GM19193 (cell line): ENCODE measurements around the gene AADAT.

Experiments used
- POLR2A ChIP-seq: IDR thresholded peaks from 4 replicates; pipeline ENCODE4 v1.6.1; 2011; ENCODE audit not compliant: insufficient read depth, insufficient read length; ENCODE audit errors: extremely low read depth

Gene AADAT

DNA sequence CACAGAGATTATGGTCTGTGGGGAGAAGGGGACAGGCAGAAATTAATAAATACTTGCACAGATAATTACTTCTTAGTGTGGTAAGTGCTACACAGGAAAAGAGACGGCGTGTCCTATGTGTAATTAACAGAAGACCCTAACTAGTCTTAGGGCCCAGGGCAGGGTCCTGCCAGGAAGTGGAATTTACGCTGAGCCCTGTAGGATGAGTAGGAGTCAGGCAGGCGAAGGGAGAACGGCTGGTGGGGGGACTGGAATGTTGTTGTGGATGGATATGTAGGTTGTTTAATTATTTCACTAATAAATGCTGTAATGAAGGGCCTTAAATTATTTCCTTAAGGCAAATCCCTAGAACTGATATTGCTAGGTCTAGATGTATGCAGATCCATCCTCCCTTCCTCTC is 36.8 kb downstream of the AADAT start:
- TF ChIP-seq POLR2A = no peak

GRCh38 chr4:170051402-170051801 is 38.4 kb downstream of the AADAT start:
- TF ChIP-seq POLR2A = no peak

GRCh38 chr4:170049766-170050165 is 40.0 kb downstream of the AADAT start:
- no peak for TF ChIP-seq POLR2A

DNA sequence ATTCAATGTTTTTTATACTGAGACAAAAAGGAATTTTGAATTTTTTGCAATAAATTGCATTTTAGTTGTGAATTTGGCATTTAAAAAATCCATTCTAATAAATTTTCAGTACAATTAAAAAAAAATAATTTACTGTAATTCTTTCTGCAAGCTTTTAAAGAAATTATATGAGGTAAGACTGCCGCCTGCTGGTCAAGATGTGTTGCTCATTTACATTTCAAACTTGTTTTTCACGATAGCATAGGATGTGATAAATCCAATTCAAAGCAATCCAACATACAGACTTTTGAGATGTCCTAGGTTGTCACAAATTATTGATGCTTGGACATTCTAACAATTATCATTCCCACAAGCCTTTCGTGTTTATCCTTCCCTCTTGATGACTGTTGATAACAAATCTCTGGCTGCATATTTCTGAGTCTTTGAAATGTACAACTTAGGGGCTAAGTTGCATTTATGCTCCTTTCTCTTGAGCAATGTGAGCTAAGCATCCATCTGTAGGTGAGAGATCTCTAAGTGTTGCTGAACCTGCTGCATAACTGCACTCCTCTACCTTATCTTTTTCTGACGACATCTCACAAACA is 41.9 kb downstream of the AADAT start:
- no peak for TF ChIP-seq POLR2A

GRCh38 chr4:170040031-170040680 is 49.6 kb downstream of the AADAT start:
- TF ChIP-seq POLR2A = no peak

DNA sequence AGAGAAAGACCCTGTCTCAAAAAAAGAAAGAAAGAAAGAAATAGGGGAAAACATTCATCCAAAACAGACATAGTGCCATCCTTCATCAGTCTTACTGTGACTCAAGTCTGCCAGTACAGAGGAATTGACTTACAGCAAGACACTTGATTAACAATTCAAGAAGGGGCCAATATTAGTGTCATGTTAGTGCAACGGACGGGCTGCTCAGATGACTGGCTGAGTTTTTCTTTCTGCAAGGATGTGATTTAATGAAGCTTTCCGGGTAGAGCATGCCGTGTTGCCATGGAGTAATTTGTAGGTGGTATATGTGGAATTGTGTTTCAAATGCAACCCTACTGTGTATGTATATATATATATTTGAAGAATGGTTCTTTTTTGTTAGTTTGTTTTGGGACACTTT is 51.0 kb downstream of the AADAT start:
- TF ChIP-seq POLR2A = no peak

GRCh38 chr4:170038232-170038631 is 51.5 kb downstream of the AADAT start:
- TF ChIP-seq POLR2A = no peak

DNA sequence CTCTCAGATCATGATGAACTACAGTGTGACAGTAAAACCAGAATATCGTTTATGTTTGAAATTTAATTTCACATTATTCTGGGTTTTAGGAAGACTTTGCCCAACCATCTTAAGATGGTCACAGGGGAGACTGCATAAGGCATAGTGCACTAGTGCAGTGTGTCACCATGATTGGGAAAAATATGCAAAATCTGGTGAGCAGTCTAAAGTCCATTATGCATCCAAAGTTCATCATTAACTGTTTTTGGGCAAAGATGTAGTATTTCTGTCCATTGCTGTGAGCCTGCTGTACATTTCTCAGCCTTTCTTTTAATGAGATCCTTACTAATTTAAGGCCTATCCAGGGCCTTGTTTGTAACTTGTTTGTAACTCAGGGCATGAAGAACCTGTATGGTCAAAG is 52.3 kb downstream of the AADAT start:
- TF ChIP-seq POLR2A = no peak

GRCh38 chr4:170035845-170036244 is 53.9 kb downstream of the AADAT start:
- TF ChIP-seq POLR2A = no peak

DNA sequence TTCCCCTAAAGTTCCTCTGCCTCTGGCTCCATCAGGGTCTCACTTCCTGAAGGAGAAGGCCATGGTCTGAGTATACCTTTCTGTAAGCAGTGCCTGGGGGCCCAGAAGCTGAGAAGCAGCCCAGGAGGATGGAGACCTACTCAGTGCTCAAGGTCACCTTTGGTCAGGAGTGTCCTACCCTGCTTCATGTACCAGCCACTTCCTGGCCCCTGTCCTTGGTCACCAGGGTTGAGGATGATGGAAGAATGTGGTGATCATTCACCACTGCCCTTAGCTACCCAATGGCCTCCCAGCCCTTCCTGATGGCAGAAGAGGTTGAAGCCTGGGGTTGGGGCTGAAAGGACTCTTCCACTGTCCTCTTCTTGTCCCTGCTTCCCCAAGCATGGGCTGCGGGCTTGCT is 54.5 kb downstream of the AADAT start:
- no peak for TF ChIP-seq POLR2A

DNA sequence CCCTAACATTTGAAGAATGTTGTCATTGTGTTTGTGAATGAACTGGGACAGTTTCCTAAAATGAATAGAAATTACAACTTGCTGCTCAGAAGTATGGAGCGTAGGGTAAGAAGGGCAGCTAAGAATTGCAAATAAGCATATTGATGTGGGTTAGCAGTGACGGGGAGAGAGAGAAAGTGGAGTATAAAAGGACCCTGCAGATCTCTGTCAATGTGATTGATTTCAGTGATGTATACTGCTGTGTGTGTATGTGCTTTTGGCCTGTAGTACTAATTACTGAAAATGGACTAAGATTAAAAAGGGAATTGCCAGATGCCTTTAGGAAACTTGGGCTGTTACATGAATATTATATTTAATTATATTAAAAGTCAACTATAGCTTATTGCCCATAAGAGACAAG is 55.8 kb downstream of the AADAT start:
- no peak for TF ChIP-seq POLR2A

GRCh38 chr4:170030121-170030520 is 59.6 kb downstream of the AADAT start:
- no peak for TF ChIP-seq POLR2A

DNA sequence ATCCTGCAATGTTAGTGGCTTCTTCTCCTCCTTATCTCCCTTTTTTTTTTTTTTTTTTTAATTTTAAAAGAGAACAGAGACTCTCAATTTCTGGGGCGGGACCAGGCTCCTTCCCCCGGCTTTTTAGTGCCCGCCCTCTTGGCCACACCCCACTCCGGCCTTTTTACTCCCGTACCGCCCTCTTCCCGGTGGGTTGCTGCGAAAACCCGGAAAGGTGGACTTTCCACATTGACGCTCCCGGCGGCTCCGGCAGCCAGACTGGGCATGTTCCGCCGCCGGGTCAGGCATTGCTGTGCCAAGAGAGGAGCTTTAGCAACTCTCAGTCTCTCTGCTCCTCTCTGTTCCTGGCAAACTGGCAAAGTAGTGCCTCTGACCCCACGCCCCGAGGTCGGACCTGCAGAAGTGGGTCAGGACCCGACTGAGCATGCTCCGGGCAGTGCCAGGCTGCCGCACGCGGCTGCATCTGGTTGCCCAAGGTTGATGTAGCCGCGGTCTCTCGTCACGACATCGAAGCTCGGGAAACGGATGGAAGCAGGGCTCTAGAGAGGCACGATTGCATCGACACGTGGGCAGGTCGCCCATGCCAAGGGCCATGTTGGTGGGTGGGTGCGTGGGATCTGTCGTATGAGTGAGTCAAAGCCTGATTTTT is 62.5 kb downstream of the AADAT start:
- no peak for TF ChIP-seq POLR2A

GRCh38 chr4:170026253-170027021 is 63.3 kb downstream of the AADAT start, which contains the start of gene MFAP3L:
TSS of gene MFAP3L (minus strand) at chr4:170026395. CDS start at chr4:170005877, 20,518 bp downstream.
- TF ChIP-seq POLR2A = no peak

DNA sequence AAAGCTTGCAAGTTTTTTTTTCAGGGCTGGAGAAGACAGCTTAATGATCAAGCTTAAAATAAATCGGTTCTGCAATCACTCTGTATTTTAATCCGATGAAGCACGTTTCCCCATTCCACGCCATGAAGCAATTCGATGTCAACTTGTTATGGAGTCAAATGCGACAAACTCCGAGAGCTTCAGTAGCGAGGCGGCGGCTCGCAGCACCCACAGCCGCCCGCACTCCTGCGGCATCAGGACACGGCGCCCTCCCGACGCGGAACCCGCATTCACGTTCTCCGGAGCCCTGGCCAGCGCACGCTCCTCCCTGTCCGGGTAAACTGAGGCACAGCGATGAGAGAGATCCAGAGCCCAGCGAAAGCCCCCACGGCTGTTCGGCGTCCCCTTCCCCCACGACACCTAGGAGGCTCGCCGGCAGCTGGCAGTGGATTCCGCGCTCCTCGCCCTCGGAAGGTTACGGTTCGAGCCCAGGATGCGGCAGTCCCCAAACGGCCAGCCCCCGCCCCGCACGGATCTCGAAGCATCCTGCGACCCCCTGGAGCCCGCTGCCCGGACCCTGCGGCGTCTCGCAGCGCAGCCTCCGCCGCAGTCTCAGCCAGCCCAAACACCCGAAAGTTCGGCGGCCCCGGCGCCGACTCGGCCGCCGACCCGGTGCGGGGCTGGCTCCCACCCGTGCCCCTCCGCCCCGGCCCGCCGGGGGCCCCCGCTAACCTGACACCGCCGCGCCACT is 64.1 kb downstream of the AADAT start:
- no peak for TF ChIP-seq POLR2A
